ENCODE data around the gene FOXJ3.

FOXJ3 gene

GRCh38 chr1:42259739-42260064, 75.3 kb downstream of the FOXJ3 start (continued):
- TF ChIP-seq ZSCAN23 (tag by site-specific recombination; IDR thresholded peaks at IDR 0.05), result no peak
- TF ChIP-seq ZNF202 (tag by site-specific recombination; IDR thresholded peaks at IDR 0.05; ENCODE audit: borderline replicate concordance), result no peak
- TF ChIP-seq SP3 (tag by site-specific recombination; IDR thresholded peaks at IDR 0.05), result no peak
- 0 out of 2 replicates have a peak, but pooled peaks have one; percentile 26 for TF ChIP-seq ZEB2 (tag by site-specific recombination; IDR thresholded peaks at IDR 0.05)
- TF ChIP-seq KLF16 (tag by site-specific recombination; IDR thresholded peaks at IDR 0.05), result no peak
- TF ChIP-seq ZNF843 (tag by site-specific recombination; IDR thresholded peaks at IDR 0.05), result peak; percentile 42; the same call in 1 of the 2 replicates
- TF ChIP-seq ATF2 (tag by site-specific recombination; IDR thresholded peaks at IDR 0.05; ENCODE audit: low read depth), result no peak
- TF ChIP-seq ZSCAN30 (tag by site-specific recombination; IDR thresholded peaks at IDR 0.05), result no peak
- no peak for TF ChIP-seq ZSCAN4 (tag by site-specific recombination; IDR thresholded peaks at IDR 0.05)
- no peak for TF ChIP-seq GLIS1 (tag by site-specific recombination; IDR thresholded peaks at IDR 0.05)
- peak; percentile 47 for TF ChIP-seq FEZF1 (tag by site-specific recombination; IDR thresholded peaks at IDR 0.05)
- TF ChIP-seq ZXDB (tag by site-specific recombination; IDR thresholded peaks at IDR 0.05), result peak; percentile 48; the same call in 1 of the 2 replicates

GRCh38 chr1:42259059-42259738, 75.8 kb downstream of the FOXJ3 start:
- TF ChIP-seq RBAK (tag by site-specific recombination; IDR thresholded peaks at IDR 0.05), result no peak
- TF ChIP-seq ZNF391 (tag by site-specific recombination; IDR thresholded peaks at IDR 0.05; ENCODE audit: borderline replicate concordance, low read depth), result no peak
- 0 out of 2 replicates have a peak, but pooled peaks have one; percentile 14 for TF ChIP-seq ZNF335 (tag by site-specific recombination; conservative IDR thresholded peaks at IDR 0.05)
- peak; percentile 62 for TF ChIP-seq OSR2 (tag by site-specific recombination; IDR thresholded peaks at IDR 0.05)
- TF ChIP-seq ZNF560 (tag by site-specific recombination; IDR thresholded peaks at IDR 0.05; ENCODE audit: borderline replicate concordance), result no peak
- peak; percentile 92 for TF ChIP-seq ZBTB17 (tag by site-specific recombination; IDR thresholded peaks at IDR 0.05)
- TF ChIP-seq ZNF677 (tag by site-specific recombination; IDR thresholded peaks at IDR 0.05), result no peak
- TF ChIP-seq ZNF37A (tag by site-specific recombination; IDR thresholded peaks at IDR 0.05), result no peak
- peak; percentile 37; the same call in 1 of the 2 replicates for TF ChIP-seq PRDM10 (tag by site-specific recombination; IDR thresholded peaks at IDR 0.05)
- TF ChIP-seq PRDM1 (tag by site-specific recombination; IDR thresholded peaks at IDR 0.05), result peak; percentile 85
- peak; percentile 23; the same call in 1 of the 2 replicates for TF ChIP-seq ZBTB48 (tag by site-specific recombination; IDR thresholded peaks at IDR 0.05)
- no peak for TF ChIP-seq YY1 (tag by site-specific recombination; IDR thresholded peaks at IDR 0.05)
- peak; percentile 69; the same call in 1 of the 2 replicates for TF ChIP-seq INSM2 (tag by site-specific recombination; IDR thresholded peaks at IDR 0.05)
- no peak for TF ChIP-seq KLF10 (tag by site-specific recombination; IDR thresholded peaks at IDR 0.05)
- TF ChIP-seq FEZF1 (tag by site-specific recombination; IDR thresholded peaks at IDR 0.05), result peak; percentile 49; the same call in 1 of the 2 replicates
- Histone ChIP-seq H3K9me3 (ENCODE audit: control insufficient read depth, insufficient read depth, low read depth, low read length) (no peaks in the 10 kb centered on the region), H3K4me1 (ENCODE audit: control insufficient read depth, insufficient read depth, low read length) (peaks cover 25% of the 10 kb centered on the region; the same call in 1 of the 2 replicates), H3K4me3 (ENCODE audit: low read depth, low read length) (no peak overlapping the region), H3K36me3 (ENCODE audit: control insufficient read depth in 2 of 2, insufficient read depth in 1 of 2, low read length in 2 of 2) (peaks cover 0 to 6% of the 10 kb centered on the region in 2 experiments; a peak in 2 of 3 replicates), H3K27ac (ENCODE audit: extremely low read depth, low read depth, low read length) (peak overlapping the region; percentile 48)
- POLR2A ChIA-PET, result no interaction called here
- CTCF ChIA-PET, result interaction anchor here (0.7 kb wide), 1 partner anchor 467 kb away, joined by 4 read pairs; no protein-coding TSS in a partner anchor

Data from HEK293 (cell line).